Gastroesophageal sphincter (tissue), 3 donors: ENCODE results near the gene CYRIA.

ENCODE experiments used
- CTCF ChIP-seq, 4 experiments: fragments of 200-600 bp in 2 of 4; fragments of 450-650 bp in 2 of 4; sonication (generic) in 1 of 4; IDR thresholded peaks; one replicate each; pipeline ENCODE4 v1.5.1; 2017 to 2019; ENCODE audit warnings: antibody characterized with exemption in 4 of 4, mild to moderate bottlenecking in 2 of 4, moderate library complexity in 2 of 4
- POLR2A ChIP-seq, 2 donors: fragments of 450-650 bp; IDR thresholded peaks; one replicate each; pipeline ENCODE4 v1.6.1; 2017; ENCODE audit warnings: antibody characterized with exemption in 2 of 2, mild to moderate bottlenecking in 2 of 2, moderate library complexity in 1 of 2

- TF ChIP-seq POLR2A (IDR thresholded peaks at IDR 0.05) (no peak), CTCF (IDR thresholded peaks at IDR 0.05) (no peak)
These were observed 5.1 kb downstream of the CYRIA start for GRCh38 chr2:16660556-16660955.
